Measurements from ENCODE around the gene DCP2.

The DCP2 gene

GRCh38 chr5:112978836-112979235 lies 2.2 kb downstream of the DCP2 start:
- H3K9ac ChIP-seq: no peak overlapping the region
- TF ChIP-seq Cebpa-rat (IDR thresholded peaks at IDR 0.05): no peak
- no peaks in the 10 kb centered on the region for H3K27me3 ChIP-seq
- H3K4me2 ChIP-seq: peak overlapping the region; percentile 86
- H3K27ac ChIP-seq: no peak overlapping the region
- peaks cover 32% of the 10 kb centered on the region for H3K4me1 ChIP-seq
- H4K20me1 ChIP-seq: peaks cover 53% of the 10 kb centered on the region
- H3K9me3 ChIP-seq: no peaks in the 10 kb centered on the region
- peaks cover 29% of the 10 kb centered on the region for H3K36me3 ChIP-seq
- no peak overlapping the region for H3K4me3 ChIP-seq

- peaks cover 35% of the 10 kb centered on the region for H3K36me3 ChIP-seq
- H4K20me1 ChIP-seq: peaks cover 62% of the 10 kb centered on the region
- no peak for TF ChIP-seq Cebpa-rat (IDR thresholded peaks at IDR 0.05)
- no peak overlapping the region for H3K27ac ChIP-seq
- H3K4me2 ChIP-seq: peak overlapping the region; percentile 37
- no peak overlapping the region for H3K9ac ChIP-seq
- peaks cover 32% of the 10 kb centered on the region for H3K4me1 ChIP-seq
- H3K9me3 ChIP-seq: no peaks in the 10 kb centered on the region
- no peak overlapping the region for H3K4me3 ChIP-seq
- no peaks in the 10 kb centered on the region for H3K27me3 ChIP-seq
Measured at GRCh38 chr5:112979723-112980122, 3.1 kb downstream of the DCP2 start.

- Histone ChIP-seq H3K9me3 (no peaks in the 10 kb centered on the region), H3K4me1 (peaks cover 21% of the 10 kb centered on the region; the same call in 1 of the 2 replicates), H3K9ac (no peak overlapping the region), H3K36me3 (peaks cover 60% of the 10 kb centered on the region), H3K4me2 (no peak overlapping the region), H3K27me3 (no peaks in the 10 kb centered on the region), H3K4me3 (no peak overlapping the region), H3K27ac (no peak overlapping the region), H4K20me1 (peaks cover 85% of the 10 kb centered on the region)
- TF ChIP-seq Cebpa-rat (IDR thresholded peaks at IDR 0.05): no peak
Measured at GRCh38 chr5:112983363-112983762, 6.8 kb downstream of the DCP2 start.

GRCh38 chr5:112986224-112986623 lies 9.6 kb downstream of the DCP2 start:
- Histone ChIP-seq H3K4me1 (0 out of 2 replicates have a peak, but pooled peaks cover 8% of the 10 kb centered on the region), H3K27me3 (no peaks in the 10 kb centered on the region), H4K20me1 (peaks cover 97% of the 10 kb centered on the region), H3K4me3 (no peak overlapping the region), H3K9me3 (no peaks in the 10 kb centered on the region), H3K4me2 (no peak overlapping the region), H3K9ac (no peak overlapping the region), H3K36me3 (peaks cover 76% of the 10 kb centered on the region), H3K27ac (no peak overlapping the region)
- no peak for TF ChIP-seq Cebpa-rat (IDR thresholded peaks at IDR 0.05)

- Histone ChIP-seq H3K4me2 (no peak overlapping the region), H3K36me3 (peaks cover 69% of the 10 kb centered on the region)
Measured at GRCh38 chr5:112995764-112996618, 19.4 kb downstream of the DCP2 start.

GRCh38 chr5:112996830-112997374 lies 20.3 kb downstream of the DCP2 start:
- Histone ChIP-seq H3K4me2 (no peak overlapping the region), H3K4me1 (no peaks in the 10 kb centered on the region), H3K27ac (no peak overlapping the region), H3K4me3 (no peak overlapping the region), H3K9ac (no peak overlapping the region), H4K20me1 (peaks cover 69% of the 10 kb centered on the region), H3K27me3 (no peaks in the 10 kb centered on the region), H3K9me3 (no peaks in the 10 kb centered on the region), H3K36me3 (peaks cover 78% of the 10 kb centered on the region)
- no peak for TF ChIP-seq Cebpa-rat (IDR thresholded peaks at IDR 0.05)

More at GRCh38 chr5:112995764-112996618, 19.4 kb downstream of the DCP2 start:
- TF ChIP-seq Cebpa-rat (IDR thresholded peaks at IDR 0.05): no peak
- Histone ChIP-seq H3K4me3 (no peak overlapping the region), H3K27ac (no peak overlapping the region), H3K9me3 (no peaks in the 10 kb centered on the region), H4K20me1 (peaks cover 78% of the 10 kb centered on the region), H3K9ac (no peak overlapping the region), H3K27me3 (no peaks in the 10 kb centered on the region), H3K4me1 (no peaks in the 10 kb centered on the region)

GRCh38 chr5:112998296-112998695 lies 21.7 kb downstream of the DCP2 start:
- Histone ChIP-seq H3K4me2 (no peak overlapping the region), H3K9ac (no peak overlapping the region), H4K20me1 (peaks cover 60% of the 10 kb centered on the region), H3K27me3 (no peaks in the 10 kb centered on the region), H3K9me3 (no peaks in the 10 kb centered on the region), H3K36me3 (peaks cover 81% of the 10 kb centered on the region), H3K27ac (no peak overlapping the region), H3K4me1 (no peaks in the 10 kb centered on the region), H3K4me3 (no peak overlapping the region)
- TF ChIP-seq Cebpa-rat (IDR thresholded peaks at IDR 0.05): no peak

- Histone ChIP-seq H4K20me1 (peaks cover 44% of the 10 kb centered on the region), H3K4me3 (no peak overlapping the region), H3K4me1 (no peaks in the 10 kb centered on the region), H3K9me3 (no peaks in the 10 kb centered on the region), H3K9ac (no peak overlapping the region), H3K4me2 (no peak overlapping the region), H3K27me3 (no peaks in the 10 kb centered on the region), H3K27ac (no peak overlapping the region), H3K36me3 (peaks cover 89% of the 10 kb centered on the region)
- no peak for TF ChIP-seq Cebpa-rat (IDR thresholded peaks at IDR 0.05)
Measured at GRCh38 chr5:113000466-113000865, 23.9 kb downstream of the DCP2 start.

GRCh38 chr5:113002423-113002822 lies 25.8 kb downstream of the DCP2 start:
- no peaks in the 10 kb centered on the region for H3K4me1 ChIP-seq
- no peak overlapping the region for H3K4me3 ChIP-seq
- no peak for TF ChIP-seq Cebpa-rat (IDR thresholded peaks at IDR 0.05)
- no peak overlapping the region for H3K4me2 ChIP-seq
- H4K20me1 ChIP-seq: peaks cover 26% of the 10 kb centered on the region
- H3K27ac ChIP-seq: no peak overlapping the region
- no peak overlapping the region for H3K9ac ChIP-seq
- H3K36me3 ChIP-seq: peaks cover 94% of the 10 kb centered on the region
- no peaks in the 10 kb centered on the region for H3K27me3 ChIP-seq
- no peaks in the 10 kb centered on the region for H3K9me3 ChIP-seq

- H3K27ac ChIP-seq: no peak overlapping the region
- H4K20me1 ChIP-seq: peaks cover 16% of the 10 kb centered on the region; the same call in 1 of the 2 replicates
- no peaks in the 10 kb centered on the region for H3K9me3 ChIP-seq
- H3K36me3 ChIP-seq: peaks cover 93% of the 10 kb centered on the region
- no peak overlapping the region for H3K4me2 ChIP-seq
- no peak overlapping the region for H3K4me3 ChIP-seq
- no peaks in the 10 kb centered on the region for H3K4me1 ChIP-seq
- no peak overlapping the region for H3K9ac ChIP-seq
- H3K27me3 ChIP-seq: no peaks in the 10 kb centered on the region
- TF ChIP-seq Cebpa-rat (IDR thresholded peaks at IDR 0.05): no peak
Measured at GRCh38 chr5:113003763-113004162, 27.2 kb downstream of the DCP2 start.
